GM12878 (cell line): ENCODE measurements around the gene S1PR1. TPM values are rescaled to one million over a fixed set of nuclear protein-coding genes. Genes with fewer than 3 reads are reported as not detected.
"Not testable (repeated sequence)": the region's sequence is repeated elsewhere in the genome, so short reads cannot be mapped to it uniquely, and the experiment has no call there.

ENCODE experiments used
- ATAC-seq: fragments of 200-7000 bp; cut with Tn5 transposase; 3 replicates; pipeline ENCODE4 v1.9.1; 2020; ENCODE audit warnings: mild to moderate bottlenecking, moderate library complexity
- BruUV-seq: library from RNA; stranded (reverse); fragments of 400-500 nt; replicated peaks from 2 replicates; lab custom pipeline; 2021; lab: Mats Ljungman, UMichigan
- CTCF ChIA-PET: fragments of 300-600 bp; sonication (Branson Sonifier 250); formaldehyde crosslinking; extraction: SDS; loops from one replicate; lab custom pipeline; 2021; ENCODE audit warnings: inconsistent platforms; lab: Yijun Ruan, JAX
- POLR2A ChIA-PET: fragments of 350-600 bp; formaldehyde crosslinking; extraction: SDS; loops from one replicate; lab custom pipeline; 2021; ENCODE audit warnings: inconsistent platforms; lab: Charles Lee
- RAD21 ChIA-PET: fragments of 300-600 bp; sonication (Branson Sonifier 250); formaldehyde crosslinking; loops from one replicate; lab custom pipeline; 2023; ENCODE audit warnings: antibody characterized with exemption; ENCODE audit not compliant: unreplicated experiment; lab: Charles Lee
- SMC1A ChIA-PET: fragments of 300-600 bp; sonication (Branson Sonifier 250); formaldehyde crosslinking; loops from one replicate; lab custom pipeline; 2023; ENCODE audit not compliant: unreplicated experiment, uncharacterized antibody; lab: Charles Lee
- DNase-seq: peaks from one replicate; pipeline ENCODE4 v3.0.0-alpha.2; 2011; ENCODE audit warnings: low read depth, low spot score
- FAIRE-seq: peaks from 3 replicates; lab custom pipeline; 2011; peaks lifted over from hg19 to GRCh38; lab: Jason Lieb, UNC
- H2AFZ ChIP-seq: 2 replicates; pipeline ENCODE4 v1.6.0; 2011; ENCODE audit warnings: low read depth, low read length, control low read depth; ENCODE audit not compliant: control insufficient read depth
- H3K27ac ChIP-seq: 2 replicates; pipeline ENCODE4 v1.5.1; 2011; ENCODE audit warnings: control low read depth; ENCODE audit not compliant: control insufficient read depth, insufficient read depth
- H3K27me3 ChIP-seq, 2 experiments: replicated peaks in 1 of 2; 2 replicates each; pipeline versions ENCODE4 v1.6.0 to v1.6.1; 2011; ENCODE audit warnings: low read length in 1 of 2; ENCODE audit not compliant: control insufficient read depth in 2 of 2, insufficient read depth in 2 of 2
- H3K36me3 ChIP-seq, 2 experiments: 2 replicates each; pipeline ENCODE4 v1.5.1; 2011; ENCODE audit warnings: low read length in 1 of 2; ENCODE audit not compliant: control insufficient read depth in 2 of 2, insufficient read depth in 2 of 2
- H3K4me1 ChIP-seq: 2 replicates; pipeline ENCODE4 v1.6.1; 2011; ENCODE audit warnings: mild to moderate bottlenecking, low read length, moderate library complexity, mixed read lengths; ENCODE audit not compliant: control insufficient read depth, insufficient read depth
- H3K4me2 ChIP-seq: 2 replicates; pipeline ENCODE4 v1.6.0; 2011; ENCODE audit warnings: control low read depth; ENCODE audit not compliant: control insufficient read depth, insufficient read depth
- H3K4me3 ChIP-seq: fragments of 200-600 bp; sonication (generic); 2 replicates; pipeline ENCODE4 v1.5.1; 2016
- H3K79me2 ChIP-seq: 2 replicates; pipeline ENCODE4 v1.6.0; 2011; ENCODE audit warnings: low read length; ENCODE audit not compliant: control insufficient read depth, insufficient read depth
- H3K9ac ChIP-seq: 2 replicates; pipeline ENCODE4 v1.8.0; 2011; ENCODE audit warnings: low read length, control low read depth, mixed read lengths; ENCODE audit not compliant: control insufficient read depth, insufficient read depth
- H3K9me3 ChIP-seq: replicated peaks from 3 replicates; pipeline ENCODE4 v1.5.1; 2011; ENCODE audit warnings: mild to moderate bottlenecking, low read length; ENCODE audit not compliant: control insufficient read depth, insufficient read depth
- H4K20me1 ChIP-seq: 2 replicates; pipeline ENCODE4 v1.6.0; 2011; ENCODE audit not compliant: control insufficient read depth, insufficient read depth
- BHLHE40 ChIP-seq, 2 experiments: fragments of 450-650 bp in 1 of 2; IDR thresholded peaks; 2 replicates each; pipeline ENCODE4 v1.6.1; 2011 to 2017; ENCODE audit warnings: low read depth in 2 of 2, borderline replicate concordance in 1 of 2, improper control_type of control experiment in 1 of 2, low read length in 1 of 2, mild to moderate bottlenecking in 1 of 2
- MXI1 ChIP-seq: fragments of 150-350 bp; IDR thresholded peaks from 2 replicates; pipeline ENCODE4 v1.6.1; 2011; ENCODE audit warnings: low read depth, mild to moderate bottlenecking, inconsistent platforms, low read length, improper control_type of control experiment
- NFIC ChIP-seq: IDR thresholded peaks from 2 replicates; pipeline ENCODE4 v1.6.1; 2012; ENCODE audit warnings: low read depth, mild to moderate bottlenecking, inconsistent platforms, low read length, moderate library complexity
- POLR2AphosphoS5 ChIP-seq: IDR thresholded peaks from 2 replicates; pipeline ENCODE4 v1.6.1; 2011; ENCODE audit warnings: mild to moderate bottlenecking, low read length, inconsistent platforms
- SRF ChIP-seq, 2 experiments: IDR thresholded peaks; 2 replicates each; pipeline ENCODE4 v1.6.1; 2011; ENCODE audit warnings: low read depth in 2 of 2, low read length in 2 of 2, mild to moderate bottlenecking in 1 of 2, moderate library complexity in 1 of 2
- WGBS: methylation state at CpG from one replicate; pipeline ENCODE4 v1.1.6; 2016; ENCODE audit warnings: low lambda C conversion rate; ENCODE audit not compliant: insufficient replicate concordance, insufficient coverage; ENCODE audit errors: missing lambda C conversion rate; 5-methylcytosine and 5-hydroxymethylcytosine counted together
- in situ Hi-C: fragments of 300-500 bp; cut with MboI; formaldehyde crosslinking; loops from 9 replicates; pipeline ENCODE4 v1.14.3; 2018; ENCODE audit warnings: mixed read lengths
- intact Hi-C: fragments of 100-400 bp; cut with micrococcal nuclease; formaldehyde crosslinking; loops from one replicate; pipeline ENCODE4 v1.14.2; 2022; ENCODE audit not compliant: unreplicated experiment
- polyA plus RNA-seq, 11 experiments: library from polyadenylated mRNA; depleted of rRNA in 4 of 11; unstranded in 6 of 11; stranded (reverse) in 5 of 11; fragments of >200 nt; fragmentation: Nextera tagmentation in 4 of 11; fragmentation: Illumina TruSeq in 1 of 11; extraction: Ambion mirVana in 4 of 11; extraction: Trizol in 1 of 11; gene quantifications; 1 replicate in 1 of 11; 2 replicates in 10 of 11; pipeline versions ENCODE4 v1.2.1 to v1.2.3, GENCODE V29; 2011 to 2016; ENCODE audit warnings: inconsistent platforms in 2 of 11, missing spikeins in 2 of 11, low read depth in 1 of 11
- total RNA-seq, 4 experiments: library from RNA; depleted of rRNA in 3 of 4; stranded (reverse); fragments of >200 nt in 3 of 4; fragmentation: Illumina TruSeq in 1 of 4; extraction: Trizol in 1 of 4; gene quantifications; 2 replicates each; pipeline versions ENCODE4 v1.2.1 to v1.2.3, GENCODE V29; 2013 to 2021
- TF ChIP-seq, protein P1 (sequence below): fragments of 150-350 bp; IDR thresholded peaks from 2 replicates; pipeline ENCODE4 v1.6.1; 2016; ENCODE audit warnings: low read depth, low read length

Gene S1PR1
- total and polyA plus RNA-seq, 10 of the 15 experiments (the other 5 are each of a cell fraction or from before 2014, with no cell fraction given) = 3.8 to 59.4 (median 30.7) TPM

DNA sequence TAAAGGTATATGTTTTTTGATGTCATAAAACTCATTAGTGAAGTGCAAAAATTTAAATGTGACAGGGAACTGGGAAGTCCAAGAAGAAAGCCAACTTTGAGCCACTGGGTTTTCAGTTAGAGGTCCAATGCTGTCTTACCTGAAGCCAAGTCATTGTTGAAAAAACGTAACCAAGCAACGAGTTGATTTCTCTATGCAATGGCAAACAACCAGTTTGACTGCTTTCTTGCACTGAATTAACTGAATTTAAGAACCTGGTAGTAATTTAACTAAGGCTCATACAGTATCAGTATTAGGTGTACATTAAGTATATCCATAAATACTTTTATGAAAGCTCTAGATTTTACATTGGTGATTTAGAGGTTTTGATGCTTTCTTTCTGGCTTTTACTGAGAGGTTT, 20.2 kb upstream of the S1PR1 start (continued):
- TF ChIP-seq MXI1 (no peak), BHLHE40 (IDR thresholded peaks at IDR 0.05; ENCODE audit: borderline replicate concordance in 1 of 2, low read depth in 2 of 2, low read length in 1 of 2) (no peak)

DNA sequence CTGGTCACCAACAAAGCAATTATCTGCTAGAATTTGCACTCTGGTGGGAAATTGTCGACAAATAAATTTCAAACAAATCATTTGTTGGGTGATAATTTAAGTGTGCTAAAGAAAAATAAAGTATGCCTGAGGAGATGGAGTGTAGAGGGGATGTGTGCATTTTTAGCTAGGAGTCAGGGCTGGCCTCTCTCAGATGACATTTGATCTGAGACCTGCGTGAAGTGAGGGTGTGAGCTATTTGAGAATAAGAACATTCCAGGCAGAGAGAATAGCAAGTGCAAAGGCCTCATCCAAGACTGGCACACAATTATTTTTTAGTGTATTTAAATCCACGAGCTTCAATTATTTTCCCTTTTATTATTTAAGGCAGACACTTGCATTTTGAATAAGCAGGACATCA, 19.7 kb upstream of the S1PR1 start:
- H3K27ac ChIP-seq = no peak overlapping the region
- DNase-seq (no peak), FAIRE-seq (no peak), ATAC-seq (no peak)
- H3K4me2 ChIP-seq = no peak overlapping the region
- no peaks in the 10 kb centered on the region; the same call in 2 of the 3 replicates for H3K9me3 ChIP-seq
- intact Hi-C loops (no loop called here), in situ Hi-C loops (no loop called here)
- no peaks in the 10 kb centered on the region for H3K27me3 ChIP-seq
- H3K79me2 ChIP-seq = no peaks in the 10 kb centered on the region
- H3K4me3 ChIP-seq = no peak overlapping the region
- H3K4me1 ChIP-seq = peaks cover 7% of the 10 kb centered on the region; the same call in 1 of the 2 replicates
- RAD21 ChIA-PET = no interaction called here
- H4K20me1 ChIP-seq = no peaks in the 10 kb centered on the region
- H2AFZ ChIP-seq = no peak overlapping the region
- 81% methylated on average over 3 of the region's 3 CpGs for WGBS
- no TSS peak for BruUV-seq
- TF ChIP-seq, protein P1, sequence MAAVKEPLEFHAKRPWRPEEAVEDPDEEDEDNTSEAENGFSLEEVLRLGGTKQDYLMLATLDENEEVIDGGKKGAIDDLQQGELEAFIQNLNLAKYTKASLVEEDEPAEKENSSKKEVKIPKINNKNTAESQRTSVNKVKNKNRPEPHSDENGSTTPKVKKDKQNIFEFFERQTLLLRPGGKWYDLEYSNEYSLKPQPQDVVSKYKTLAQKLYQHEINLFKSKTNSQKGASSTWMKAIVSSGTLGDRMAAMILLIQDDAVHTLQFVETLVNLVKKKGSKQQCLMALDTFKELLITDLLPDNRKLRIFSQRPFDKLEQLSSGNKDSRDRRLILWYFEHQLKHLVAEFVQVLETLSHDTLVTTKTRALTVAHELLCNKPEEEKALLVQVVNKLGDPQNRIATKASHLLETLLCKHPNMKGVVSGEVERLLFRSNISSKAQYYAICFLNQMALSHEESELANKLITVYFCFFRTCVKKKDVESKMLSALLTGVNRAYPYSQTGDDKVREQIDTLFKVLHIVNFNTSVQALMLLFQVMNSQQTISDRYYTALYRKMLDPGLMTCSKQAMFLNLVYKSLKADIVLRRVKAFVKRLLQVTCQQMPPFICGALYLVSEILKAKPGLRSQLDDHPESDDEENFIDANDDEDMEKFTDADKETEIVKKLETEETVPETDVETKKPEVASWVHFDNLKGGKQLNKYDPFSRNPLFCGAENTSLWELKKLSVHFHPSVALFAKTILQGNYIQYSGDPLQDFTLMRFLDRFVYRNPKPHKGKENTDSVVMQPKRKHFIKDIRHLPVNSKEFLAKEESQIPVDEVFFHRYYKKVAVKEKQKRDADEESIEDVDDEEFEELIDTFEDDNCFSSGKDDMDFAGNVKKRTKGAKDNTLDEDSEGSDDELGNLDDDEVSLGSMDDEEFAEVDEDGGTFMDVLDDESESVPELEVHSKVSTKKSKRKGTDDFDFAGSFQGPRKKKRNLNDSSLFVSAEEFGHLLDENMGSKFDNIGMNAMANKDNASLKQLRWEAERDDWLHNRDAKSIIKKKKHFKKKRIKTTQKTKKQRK = no peak
- TF ChIP-seq SRF (IDR thresholded peaks at IDR 0.05; ENCODE audit: low read depth in 2 of 2, low read length in 2 of 2) (no peak), POLR2AphosphoS5 (no peak), NFIC (no peak), MXI1 (no peak)
- CTCF ChIA-PET = interaction anchor here (1.1 kb wide), 1 partner anchor 21 kb away, joined by 3 read pairs; no protein-coding TSS in a partner anchor
- POLR2A ChIA-PET = no interaction called here
- SMC1A ChIA-PET = no interaction called here
- H3K36me3 ChIP-seq = no peaks in the 10 kb centered on the region
- no peak overlapping the region for H3K9ac ChIP-seq

DNA sequence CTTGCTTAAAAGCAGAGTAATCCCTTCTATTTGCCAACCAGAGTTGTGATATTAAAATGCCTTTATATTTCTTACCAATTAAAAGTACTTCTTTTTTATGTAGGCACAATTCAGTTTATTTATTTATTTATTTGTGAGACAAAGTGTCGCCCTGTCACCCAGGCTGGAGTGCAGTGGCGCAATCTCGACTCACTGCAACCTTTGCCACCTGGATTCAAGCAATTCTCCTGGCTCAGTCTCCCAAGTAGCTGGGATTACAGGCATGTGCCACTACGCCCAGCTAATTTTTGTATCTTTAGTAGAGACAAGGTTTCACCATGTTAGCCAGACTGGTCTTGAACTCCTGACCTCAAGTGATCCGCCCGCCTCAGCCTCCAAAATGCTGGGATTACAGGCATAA, 17.9 kb upstream of the S1PR1 start:
- RAD21 ChIA-PET, intact Hi-C loops, BruUV-seq, H4K20me1 ChIP-seq, H3K79me2 ChIP-seq, H2AFZ ChIP-seq, H3K27me3 ChIP-seq, H3K27ac ChIP-seq, H3K9me3 ChIP-seq, H3K36me3 ChIP-seq, H3K4me3 ChIP-seq, H3K4me2 ChIP-seq, in situ Hi-C loops, FAIRE-seq, DNase-seq, POLR2A ChIA-PET, H3K9ac ChIP-seq, ATAC-seq: not testable (repeated sequence)
- 96% methylated on average over 6 of the region's 6 CpGs for WGBS
- SMC1A ChIA-PET = interaction anchor here (0.7 to 1.1 kb wide), 3 partner anchors 9 to 89 kb away, joined by 3 to 5 read pairs (median 4); no protein-coding TSS in a partner anchor
- peaks cover 12% of the 10 kb centered on the region for H3K4me1 ChIP-seq
- CTCF ChIA-PET = interaction anchor here (1.3 kb wide), 1 partner anchor 19 kb away, joined by 3 read pairs; no protein-coding TSS in a partner anchor
